ENCODE results near the gene NUP210L. TPM values are rescaled to one million over a fixed set of nuclear protein-coding genes. Genes with fewer than 3 reads are reported as not detected.

The NUP210L gene
- total RNA-seq, 2 experiments from 2014 or later, result 0.03 to 0.06 TPM

GRCh38 chr1:154178013-154178412 lies 23.1 kb upstream of the NUP210L start:
- ChIA-PET CTCF (ENCODE audit: unreplicated experiment) (no interaction called here), POLR2A (interaction anchor here (0.5 to 1.6 kb wide), 3 partner anchors 15 to 762 kb away, joined by 3 to 5 read pairs (median 4); no protein-coding TSS in a partner anchor)
- peaks cover 40% of the 10 kb centered on the region for H3K4me1 ChIP-seq (ENCODE audit: insufficient read depth, low read length, poor library complexity, severe bottlenecking)
- H3K4me3 ChIP-seq (ENCODE audit: low read depth, low read length, poor library complexity, severe bottlenecking), result no peak overlapping the region
- no peaks in the 10 kb centered on the region for H3K9me3 ChIP-seq (ENCODE audit: low read length)
- H3K79me2 ChIP-seq (ENCODE audit: insufficient read depth, low read depth, low read length), result peaks cover 86% of the 10 kb centered on the region
- no peaks in the 10 kb centered on the region for H3K9me2 ChIP-seq (ENCODE audit: insufficient read depth, low read length)
- peaks cover 75% of the 10 kb centered on the region for H3K36me3 ChIP-seq (ENCODE audit: insufficient read depth, low read length)
- no peak overlapping the region for H2AFZ ChIP-seq (ENCODE audit: low read length)
- intact Hi-C loops (cut with micrococcal nuclease; ENCODE audit: unreplicated experiment), result no loop called here
- BruUV-seq (replicated peaks), result no TSS peak
- H3K27ac ChIP-seq (ENCODE audit: low read depth, low read length, poor library complexity, severe bottlenecking), result no peak overlapping the region
- TF ChIP-seq CTCF (conservative IDR thresholded peaks at IDR 0.05; ENCODE audit: low read length) (no peak), EZH2phosphoT487 (IDR thresholded peaks at IDR 0.05; ENCODE audit: borderline replicate concordance, low read depth, low read length) (no peak)
- peaks cover 44% of the 10 kb centered on the region for H4K20me1 ChIP-seq (ENCODE audit: insufficient read depth, low read length)
- no peak for DNase-seq (ENCODE audit: low spot score)
- peak overlapping the region; percentile 98 for H3K4me2 ChIP-seq (ENCODE audit: low read length)

- CTCF ChIA-PET (ENCODE audit: unreplicated experiment), result no interaction called here
- no TSS peak for BruUV-seq (replicated peaks)
- H3K4me1 ChIP-seq (ENCODE audit: insufficient read depth, low read length, poor library complexity, severe bottlenecking), result peaks cover 39% of the 10 kb centered on the region
- H3K79me2 ChIP-seq (ENCODE audit: insufficient read depth, low read depth, low read length), result peaks cover 71% of the 10 kb centered on the region
- H2AFZ ChIP-seq (ENCODE audit: low read length), result no peak overlapping the region
- peaks cover 91% of the 10 kb centered on the region for H3K36me3 ChIP-seq (ENCODE audit: insufficient read depth, low read length)
- H4K20me1 ChIP-seq (ENCODE audit: insufficient read depth, low read length), result peaks cover 39% of the 10 kb centered on the region
- H3K9me3 ChIP-seq (ENCODE audit: low read length), result no peaks in the 10 kb centered on the region
- H3K9me2 ChIP-seq (ENCODE audit: insufficient read depth, low read length), result no peaks in the 10 kb centered on the region
- no peak overlapping the region for H3K27ac ChIP-seq (ENCODE audit: low read depth, low read length, poor library complexity, severe bottlenecking)
- H3K4me2 ChIP-seq (ENCODE audit: low read length), result no peak overlapping the region
- DNase-seq (ENCODE audit: low spot score), result no peak
- no peak for TF ChIP-seq EZH2phosphoT487 (IDR thresholded peaks at IDR 0.05; ENCODE audit: borderline replicate concordance, low read depth, low read length)
- no peak for TF ChIP-seq CTCF (conservative IDR thresholded peaks at IDR 0.05; ENCODE audit: low read length)
- POLR2A ChIA-PET, result interaction anchor here (0.6 to 0.7 kb wide), 2 partner anchors 63 to 166 kb away, joined by 3 read pairs; no protein-coding TSS in a partner anchor
- H3K4me3 ChIP-seq (ENCODE audit: low read depth, low read length, poor library complexity, severe bottlenecking), result no peak overlapping the region
- intact Hi-C loops (cut with micrococcal nuclease; ENCODE audit: unreplicated experiment), result no loop called here
These were observed 21.5 kb upstream of the NUP210L start for GRCh38 chr1:154176337-154176736.

GRCh38 chr1:154174654-154175053 lies 19.8 kb upstream of the NUP210L start:
- Histone ChIP-seq H2AFZ (ENCODE audit: low read length) (no peak overlapping the region), H3K9me2 (ENCODE audit: insufficient read depth, low read length) (no peaks in the 10 kb centered on the region), H3K4me2 (ENCODE audit: low read length) (no peak overlapping the region), H3K4me3 (ENCODE audit: low read depth, low read length, poor library complexity, severe bottlenecking) (no peak overlapping the region), H3K79me2 (ENCODE audit: insufficient read depth, low read depth, low read length) (peaks cover 54% of the 10 kb centered on the region), H3K36me3 (ENCODE audit: insufficient read depth, low read length) (peaks cover 94% of the 10 kb centered on the region), H3K9me3 (ENCODE audit: low read length) (no peaks in the 10 kb centered on the region), H3K27ac (ENCODE audit: low read depth, low read length, poor library complexity, severe bottlenecking) (no peak overlapping the region), H4K20me1 (ENCODE audit: insufficient read depth, low read length) (peaks cover 24% of the 10 kb centered on the region), H3K4me1 (ENCODE audit: insufficient read depth, low read length, poor library complexity, severe bottlenecking) (peaks cover 23% of the 10 kb centered on the region)
- intact Hi-C loops (cut with micrococcal nuclease; ENCODE audit: unreplicated experiment), result no loop called here
- no TSS peak for BruUV-seq (replicated peaks)
- ChIA-PET POLR2A (no interaction called here), CTCF (ENCODE audit: unreplicated experiment) (no interaction called here)
- no peak for DNase-seq (ENCODE audit: low spot score)
- TF ChIP-seq EZH2phosphoT487 (IDR thresholded peaks at IDR 0.05; ENCODE audit: borderline replicate concordance, low read depth, low read length) (no peak), CTCF (conservative IDR thresholded peaks at IDR 0.05; ENCODE audit: low read length) (no peak)
